Memory B cell (primary cell): ENCODE results near the gene MPRIP.
A peak's percentile ranks its signal among the peaks of the same experiment; 100 is the strongest.

Experiments used
- ATAC-seq: fragments of 150-1000 bp; cut with Tn5 transposase; 2 replicates; pipeline ENCODE4 v1.10.0; 2021; ENCODE audit warnings: low read depth, mild to moderate bottlenecking, moderate library complexity
- DNase-seq, 2 donors: peaks; one replicate each; pipeline ENCODE4 v3.0.0; 2022; ENCODE audit warnings: low spot score in 2 of 2
- H3K27ac Mint-ChIP-seq: one replicate; pipeline ENCODE4 v1.8.0; 2022; ENCODE audit warnings: mild to moderate bottlenecking, moderate library complexity, mixed read lengths
- H3K27me3 Mint-ChIP-seq: one replicate; pipeline ENCODE4 v1.8.0; 2022; ENCODE audit warnings: mixed read lengths
- H3K36me3 Mint-ChIP-seq: one replicate; pipeline ENCODE4 v1.8.0; 2022; ENCODE audit warnings: mild to moderate bottlenecking, mixed read lengths
- H3K4me1 Mint-ChIP-seq: one replicate; pipeline ENCODE4 v1.8.0; 2022; ENCODE audit warnings: mixed read lengths
- H3K4me3 Mint-ChIP-seq: one replicate; pipeline ENCODE4 v1.8.0; 2022; ENCODE audit warnings: mild to moderate bottlenecking, moderate library complexity, mixed read lengths
- H3K9me3 Mint-ChIP-seq: one replicate; pipeline ENCODE4 v1.8.0; 2022; ENCODE audit warnings: mixed read lengths

The MPRIP gene

DNA sequence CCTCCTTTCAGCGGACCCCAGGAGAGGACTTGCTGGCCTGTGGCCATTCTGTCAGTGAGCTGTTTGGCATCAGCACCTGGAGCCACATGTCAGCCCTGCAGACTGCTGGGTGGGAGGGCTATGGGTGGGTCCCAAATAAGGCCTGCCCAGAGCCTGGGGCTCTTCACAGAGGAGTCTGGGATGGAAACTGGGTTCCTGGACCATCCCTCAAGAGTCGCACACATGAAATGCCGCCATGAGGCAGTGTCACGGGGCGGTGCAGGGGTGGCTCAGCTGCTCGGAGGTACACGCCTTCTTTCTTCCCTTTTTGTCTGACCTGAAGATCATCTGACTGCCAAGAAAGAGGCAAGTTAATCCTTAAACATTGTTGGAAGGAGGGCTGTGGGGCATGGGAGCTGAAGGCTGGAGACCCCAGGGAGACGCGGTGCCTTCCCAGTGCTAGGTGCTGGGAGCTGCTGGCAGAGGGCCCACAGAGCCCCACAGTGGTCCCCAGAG, 14.8 kb downstream of the MPRIP start:
- Mint-ChIP-seq H3K36me3 (peaks cover 6% of the 10 kb centered on the region), H3K27ac (no peak overlapping the region), H3K4me1 (peaks cover 31% of the 10 kb centered on the region), H3K27me3 (no peaks in the 10 kb centered on the region), H3K4me3 (no peak overlapping the region), H3K9me3 (no peaks in the 10 kb centered on the region)
- ATAC-seq (no peak), DNase-seq (no peak)

DNA sequence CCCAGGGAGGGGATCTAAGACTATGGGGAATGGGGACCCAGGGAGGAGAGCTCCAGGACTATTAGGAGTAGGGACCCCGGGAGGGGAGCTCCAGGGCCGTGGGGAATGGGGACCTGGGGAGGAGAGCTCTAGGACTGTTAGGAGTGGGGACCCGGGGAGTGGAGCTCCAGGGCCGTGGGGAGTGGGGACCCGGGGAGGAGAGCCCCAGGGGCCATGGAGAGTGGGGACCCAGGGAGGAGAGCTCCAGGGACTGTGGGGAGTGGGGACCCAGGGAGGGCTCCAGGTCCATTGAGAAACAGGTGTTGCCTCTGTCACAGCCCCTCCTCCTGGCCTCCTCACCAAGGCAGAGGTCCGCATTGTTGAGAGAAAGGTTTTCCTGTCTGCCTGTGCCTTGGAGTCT, 16.0 kb downstream of the MPRIP start:
- peaks cover 6% of the 10 kb centered on the region for H3K36me3 Mint-ChIP-seq
- ATAC-seq = no peak
- H3K4me3 Mint-ChIP-seq = no peak overlapping the region
- no peaks in the 10 kb centered on the region for H3K9me3 Mint-ChIP-seq
- H3K27ac Mint-ChIP-seq = peak overlapping the region; percentile 85
- H3K27me3 Mint-ChIP-seq = no peaks in the 10 kb centered on the region
- H3K4me1 Mint-ChIP-seq = peaks cover 30% of the 10 kb centered on the region
- DNase-seq = no peak

DNA sequence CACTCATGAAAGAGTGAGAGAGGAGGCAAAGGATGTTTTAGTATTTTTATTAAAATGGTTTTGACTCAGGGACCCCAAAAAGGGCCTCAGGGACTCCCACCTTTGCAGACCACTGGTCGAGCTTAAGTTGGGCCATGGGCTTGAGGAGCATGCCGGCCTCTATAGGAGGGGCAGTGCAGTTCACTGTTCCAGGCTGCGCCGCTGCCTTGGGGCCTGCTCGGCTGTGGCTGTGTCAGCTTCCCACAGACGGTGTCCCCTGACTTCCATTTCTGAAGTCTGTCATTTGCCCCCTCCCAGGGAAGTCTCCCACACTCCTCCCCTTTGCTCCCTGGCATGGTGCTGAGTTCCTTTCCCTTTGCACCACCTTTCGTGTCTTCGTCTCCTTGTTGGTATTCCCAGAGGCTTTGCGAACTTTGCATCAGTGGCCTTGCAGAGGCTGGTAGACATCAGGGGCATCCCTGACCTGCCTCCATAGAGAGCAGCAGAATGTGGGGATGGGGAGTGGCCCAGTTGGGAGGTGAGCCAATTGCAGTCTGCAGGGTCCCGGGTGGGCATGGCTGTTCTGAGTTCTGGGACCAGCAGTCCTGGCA, 17.1 kb downstream of the MPRIP start:
- H3K4me1 Mint-ChIP-seq = peaks cover 33% of the 10 kb centered on the region
- no peaks in the 10 kb centered on the region for H3K27me3 Mint-ChIP-seq
- DNase-seq (no peak), ATAC-seq (no peak)
- H3K27ac Mint-ChIP-seq = no peak overlapping the region
- no peaks in the 10 kb centered on the region for H3K9me3 Mint-ChIP-seq
- H3K36me3 Mint-ChIP-seq = peaks cover 8% of the 10 kb centered on the region
- H3K4me3 Mint-ChIP-seq = no peak overlapping the region

DNA sequence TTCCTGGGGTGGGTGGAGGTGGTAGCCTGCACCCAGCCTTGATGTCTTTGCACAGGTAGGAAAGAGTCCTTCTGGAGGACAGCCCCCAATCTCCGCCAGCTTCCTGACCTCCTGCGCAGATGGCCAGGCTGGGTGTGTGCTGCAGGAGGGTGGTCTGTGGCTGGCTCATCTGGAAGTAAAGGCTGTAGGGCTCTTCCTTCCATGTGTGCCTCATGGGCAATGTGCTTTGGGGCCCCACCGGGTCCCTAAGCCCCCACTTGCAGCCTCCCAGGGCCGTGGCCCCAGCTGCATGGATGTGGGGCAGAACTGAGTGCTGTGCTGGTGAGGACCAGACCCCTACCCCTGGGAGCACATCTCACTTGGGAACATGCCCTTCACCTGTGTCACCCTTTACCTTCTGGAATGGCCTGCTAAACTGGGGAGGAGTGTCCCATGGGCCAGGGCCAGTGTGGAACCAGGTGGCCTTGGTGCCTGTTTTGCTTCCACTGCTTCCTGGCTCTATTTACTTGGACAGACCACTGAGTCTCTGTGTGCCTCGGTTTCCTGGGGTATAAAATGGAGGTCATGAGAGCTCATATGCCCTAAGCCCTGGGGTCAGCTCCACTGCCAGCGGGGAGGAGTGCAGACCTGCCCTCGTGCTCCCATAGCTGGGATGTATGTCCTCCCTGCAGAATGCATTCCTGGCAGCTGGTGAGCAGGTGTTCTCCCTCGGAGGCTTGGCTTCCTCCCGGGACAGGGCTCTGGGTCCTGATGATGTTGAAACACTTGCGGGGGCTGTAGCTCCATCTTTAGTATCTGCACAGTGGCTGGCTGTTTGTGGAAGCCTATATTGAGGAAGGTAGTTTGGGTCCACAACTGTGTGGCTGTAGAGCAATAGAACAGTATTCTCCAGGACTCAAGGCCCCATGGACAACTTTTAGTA, 18.0 kb downstream of the MPRIP start:
- Mint-ChIP-seq H3K4me1 (peaks cover 37% of the 10 kb centered on the region), H3K27ac (peak overlapping the region; percentile 25), H3K9me3 (no peaks in the 10 kb centered on the region), H3K36me3 (peaks cover 9% of the 10 kb centered on the region), H3K4me3 (no peak overlapping the region), H3K27me3 (no peaks in the 10 kb centered on the region)
- no peak for ATAC-seq
- DNase-seq = no peak

DNA sequence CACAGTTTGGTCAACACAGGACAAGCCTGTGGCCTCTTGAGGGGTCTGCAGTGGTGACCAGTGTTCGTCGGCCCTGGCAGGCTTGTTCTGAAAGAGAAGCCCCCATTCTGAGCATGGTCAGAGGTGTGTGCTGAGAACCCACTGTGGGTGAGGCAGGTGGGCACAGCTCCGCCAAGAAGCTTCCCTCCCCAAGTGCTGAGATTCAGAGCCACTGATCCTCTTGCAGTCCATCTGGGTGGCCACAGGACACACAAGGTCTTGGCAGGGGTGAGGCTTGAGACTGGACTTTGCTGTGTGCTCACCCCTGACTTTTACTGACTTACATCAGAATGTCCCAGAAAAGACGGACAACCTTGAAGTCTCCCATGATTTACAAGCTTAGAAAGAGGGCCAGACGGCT, 18.7 kb downstream of the MPRIP start:
- peaks cover 43% of the 10 kb centered on the region for H3K4me1 Mint-ChIP-seq
- H3K9me3 Mint-ChIP-seq = no peaks in the 10 kb centered on the region
- ATAC-seq (no peak), DNase-seq (no peak)
- H3K36me3 Mint-ChIP-seq = peaks cover 9% of the 10 kb centered on the region
- H3K4me3 Mint-ChIP-seq = no peak overlapping the region
- H3K27ac Mint-ChIP-seq = peak overlapping the region; percentile 25
- H3K27me3 Mint-ChIP-seq = no peaks in the 10 kb centered on the region

DNA sequence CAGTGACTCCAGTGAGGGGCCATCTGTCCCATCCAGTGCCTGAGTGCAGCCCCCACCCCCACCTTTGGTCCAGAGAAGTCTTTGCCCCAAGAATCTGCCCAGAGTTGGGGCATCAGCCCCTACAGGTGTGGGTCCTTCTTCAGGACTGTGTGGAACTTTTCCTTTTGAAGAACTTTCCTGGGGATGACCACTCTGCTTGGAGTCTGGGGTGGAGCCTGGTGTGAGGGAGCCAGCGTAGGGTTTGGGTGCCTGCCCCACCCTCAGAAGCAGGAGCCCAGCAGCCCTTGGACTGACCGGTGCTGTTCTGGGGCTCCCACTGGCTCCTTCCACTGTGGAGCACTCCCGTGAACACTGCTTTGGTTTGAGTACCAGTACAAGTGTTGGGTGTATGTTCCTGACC, 19.3 kb downstream of the MPRIP start:
- peaks cover 9% of the 10 kb centered on the region for H3K36me3 Mint-ChIP-seq
- peak overlapping the region; percentile 25 for H3K27ac Mint-ChIP-seq
- ATAC-seq = no peak
- peaks cover 42% of the 10 kb centered on the region for H3K4me1 Mint-ChIP-seq
- H3K27me3 Mint-ChIP-seq = no peaks in the 10 kb centered on the region
- no peak for DNase-seq
- H3K4me3 Mint-ChIP-seq = no peak overlapping the region
- H3K9me3 Mint-ChIP-seq = no peaks in the 10 kb centered on the region

DNA sequence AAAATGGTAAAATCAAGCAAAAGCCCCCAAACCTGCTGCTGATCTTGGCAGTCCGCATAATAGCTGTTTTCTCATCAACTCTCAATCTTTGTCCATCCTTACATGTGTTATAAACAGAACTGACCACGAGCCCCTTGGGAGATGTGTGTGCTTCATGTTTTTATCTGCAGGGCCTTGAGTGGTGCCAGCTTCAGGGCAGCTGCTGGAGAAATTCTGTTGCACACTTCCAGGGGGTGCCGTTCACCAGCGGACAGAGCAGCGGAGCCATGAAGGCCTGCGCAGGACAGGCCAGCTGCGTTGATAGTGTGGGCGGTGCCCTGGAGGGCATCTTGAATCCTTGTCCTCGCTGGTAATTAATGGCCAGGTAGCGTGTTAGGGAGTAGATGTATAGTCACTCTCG, 20.1 kb downstream of the MPRIP start:
- Mint-ChIP-seq H3K4me3 (no peak overlapping the region), H3K36me3 (peaks cover 9% of the 10 kb centered on the region), H3K27me3 (no peaks in the 10 kb centered on the region), H3K27ac (no peak overlapping the region), H3K9me3 (no peaks in the 10 kb centered on the region), H3K4me1 (peaks cover 45% of the 10 kb centered on the region)
- DNase-seq (no peak), ATAC-seq (no peak)

DNA sequence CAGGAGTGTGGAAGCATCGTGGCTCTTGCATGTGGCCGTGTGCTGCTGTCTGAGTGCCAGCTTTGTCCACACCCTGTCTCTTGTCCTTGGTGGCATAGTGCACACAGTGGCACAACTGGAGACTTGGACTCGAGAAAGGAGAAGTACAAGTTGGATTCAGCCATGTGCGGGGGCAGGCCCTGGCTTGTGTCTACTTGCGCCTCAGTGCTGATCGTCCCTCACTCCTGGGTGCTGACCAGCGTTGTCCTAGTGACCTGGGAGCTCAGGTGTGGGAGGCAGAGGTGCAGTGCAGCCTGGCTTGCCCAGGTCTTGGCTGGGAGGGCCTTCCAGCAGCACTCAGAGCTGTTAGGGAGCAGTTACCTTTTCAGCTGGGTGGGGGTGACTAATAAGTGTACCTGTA, 20.6 kb downstream of the MPRIP start:
- no peaks in the 10 kb centered on the region for H3K27me3 Mint-ChIP-seq
- no peak for ATAC-seq
- H3K36me3 Mint-ChIP-seq = peaks cover 8% of the 10 kb centered on the region
- H3K27ac Mint-ChIP-seq = peak overlapping the region; percentile 31
- H3K4me1 Mint-ChIP-seq = peaks cover 47% of the 10 kb centered on the region
- H3K4me3 Mint-ChIP-seq = no peak overlapping the region
- DNase-seq = no peak
- H3K9me3 Mint-ChIP-seq = no peaks in the 10 kb centered on the region

DNA sequence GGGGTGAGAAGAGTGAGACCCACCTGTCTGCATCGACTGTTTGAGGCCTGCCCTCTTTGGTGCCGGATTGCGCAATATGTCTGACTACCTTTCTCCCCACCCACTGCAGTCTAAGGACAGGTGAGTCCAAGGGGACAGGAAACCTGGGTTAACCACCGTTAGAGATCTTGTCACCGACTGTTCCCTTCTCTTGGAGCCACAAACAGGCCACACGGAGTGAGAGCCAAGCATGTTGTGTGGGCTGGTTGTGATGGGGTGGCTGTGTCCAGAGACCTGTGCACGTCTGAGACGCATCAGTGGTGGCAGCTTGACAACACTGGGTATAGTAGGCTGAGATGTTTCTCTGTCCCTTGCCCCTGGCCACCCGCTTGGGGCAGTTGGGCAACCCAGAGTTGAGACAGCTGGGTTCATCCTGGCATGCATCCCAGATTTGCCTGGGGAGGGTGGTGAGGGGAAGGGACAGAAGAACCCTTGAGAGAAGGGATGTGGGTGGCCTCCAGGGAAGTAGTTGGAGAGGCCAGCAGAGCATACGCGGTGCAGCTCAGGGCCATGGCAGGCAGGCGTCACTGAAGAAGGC, 21.4 kb downstream of the MPRIP start:
- no peak overlapping the region for H3K4me3 Mint-ChIP-seq
- H3K36me3 Mint-ChIP-seq = peaks cover 4% of the 10 kb centered on the region
- no peak for ATAC-seq
- H3K9me3 Mint-ChIP-seq = no peaks in the 10 kb centered on the region
- H3K27me3 Mint-ChIP-seq = no peaks in the 10 kb centered on the region
- H3K27ac Mint-ChIP-seq = peak overlapping the region; percentile 31
- peaks cover 49% of the 10 kb centered on the region for H3K4me1 Mint-ChIP-seq
- no peak for DNase-seq

DNA sequence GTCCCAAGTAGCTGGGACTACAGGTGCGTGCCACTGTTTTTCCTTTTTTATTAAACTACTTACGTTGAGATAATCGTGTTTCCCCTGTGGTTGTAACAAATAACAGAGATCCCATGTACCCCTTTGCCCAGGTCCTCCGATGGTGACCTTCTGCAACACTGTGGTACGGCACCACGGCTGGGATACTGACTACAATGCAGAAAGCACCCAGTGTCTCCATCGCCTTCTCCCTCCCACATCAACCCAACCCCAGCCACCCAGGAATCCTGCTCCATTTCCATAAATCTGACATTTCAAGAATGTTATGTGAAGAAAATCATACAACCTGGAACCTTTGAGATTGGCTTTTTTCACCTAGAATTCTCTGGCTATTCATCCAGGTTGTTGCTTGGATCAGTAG, 22.1 kb downstream of the MPRIP start:
- Mint-ChIP-seq H3K36me3 (peaks cover 4% of the 10 kb centered on the region), H3K27me3 (no peaks in the 10 kb centered on the region), H3K4me1 (peaks cover 49% of the 10 kb centered on the region), H3K27ac (peak overlapping the region; percentile 17), H3K4me3 (no peak overlapping the region), H3K9me3 (no peaks in the 10 kb centered on the region)
- no peak for ATAC-seq
- no peak for DNase-seq

DNA sequence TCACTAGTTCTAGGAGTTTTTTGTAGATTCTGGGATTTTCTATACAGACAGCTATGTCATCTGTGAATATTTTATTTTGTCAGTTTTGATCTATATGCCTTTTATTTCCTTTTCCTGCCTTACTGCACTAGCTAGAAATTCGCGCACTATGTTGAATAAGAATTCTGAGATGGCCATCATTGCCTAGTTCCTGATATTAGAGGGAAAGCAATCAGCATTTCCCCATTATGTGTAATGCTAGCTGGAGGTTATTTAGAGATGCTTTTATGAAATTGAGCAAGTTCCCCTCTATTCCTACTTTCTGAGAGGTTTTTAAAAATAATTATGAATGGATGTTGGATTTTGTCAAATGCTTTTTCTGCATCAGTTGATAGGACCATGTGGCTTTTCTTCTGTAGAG, 23.8 kb downstream of the MPRIP start:
- Mint-ChIP-seq H3K36me3 (peaks cover 18% of the 10 kb centered on the region), H3K27ac (peak overlapping the region; percentile 83), H3K4me1 (peaks cover 50% of the 10 kb centered on the region), H3K4me3 (no peak overlapping the region), H3K9me3 (peaks cover 4% of the 10 kb centered on the region), H3K27me3 (no peaks in the 10 kb centered on the region)
- ATAC-seq = no peak
- DNase-seq = no peak

DNA sequence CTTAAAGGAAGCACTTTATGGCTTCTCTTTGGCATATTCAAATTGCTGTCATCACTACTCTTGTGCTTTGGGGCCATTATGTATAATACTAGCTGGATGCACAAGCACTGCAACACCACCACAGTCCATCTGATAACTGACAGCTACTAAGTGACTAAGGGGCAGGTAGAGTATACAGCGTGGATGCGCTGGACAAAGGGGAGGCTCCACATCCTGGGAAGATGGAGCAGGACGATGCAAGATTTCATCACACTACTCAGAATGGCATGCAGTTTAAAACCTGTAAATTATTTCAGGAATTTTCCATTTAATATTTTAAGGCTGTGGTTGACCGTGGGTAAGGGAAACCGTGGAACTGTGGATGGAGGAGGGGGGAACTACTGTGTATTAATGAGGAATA, 25.0 kb downstream of the MPRIP start:
- H3K36me3 Mint-ChIP-seq = peaks cover 20% of the 10 kb centered on the region
- DNase-seq (no peak), ATAC-seq (no peak)
- peaks cover 47% of the 10 kb centered on the region for H3K4me1 Mint-ChIP-seq
- no peak overlapping the region for H3K4me3 Mint-ChIP-seq
- no peaks in the 10 kb centered on the region for H3K27me3 Mint-ChIP-seq
- peaks cover 4% of the 10 kb centered on the region for H3K9me3 Mint-ChIP-seq
- peak overlapping the region; percentile 75 for H3K27ac Mint-ChIP-seq

DNA sequence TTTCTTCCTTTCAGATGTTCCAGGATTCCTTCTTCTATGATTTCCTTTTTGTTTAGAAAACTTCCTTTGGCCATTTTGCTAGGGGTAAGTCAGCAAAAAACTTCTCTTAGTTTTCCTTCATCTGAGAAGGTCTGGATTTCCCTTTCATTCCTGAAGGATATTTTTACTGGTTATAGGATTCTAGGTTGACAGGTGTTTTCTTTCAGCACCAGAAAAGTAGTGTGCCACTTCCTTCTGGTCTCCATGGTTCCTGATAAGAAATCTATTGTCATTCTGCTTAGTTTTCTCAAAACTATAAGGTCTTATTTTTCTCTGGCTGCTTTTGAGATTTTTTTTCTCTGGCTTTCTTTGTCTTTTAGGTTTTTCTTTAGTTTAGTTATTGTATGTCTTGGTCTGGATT, 27.6 kb downstream of the MPRIP start:
- Mint-ChIP-seq H3K36me3 (peaks cover 25% of the 10 kb centered on the region), H3K27ac (peak overlapping the region; percentile 47), H3K4me3 (no peak overlapping the region), H3K9me3 (peaks cover 4% of the 10 kb centered on the region), H3K4me1 (peaks cover 45% of the 10 kb centered on the region), H3K27me3 (no peaks in the 10 kb centered on the region)
- ATAC-seq (no peak), DNase-seq (no peak)

DNA sequence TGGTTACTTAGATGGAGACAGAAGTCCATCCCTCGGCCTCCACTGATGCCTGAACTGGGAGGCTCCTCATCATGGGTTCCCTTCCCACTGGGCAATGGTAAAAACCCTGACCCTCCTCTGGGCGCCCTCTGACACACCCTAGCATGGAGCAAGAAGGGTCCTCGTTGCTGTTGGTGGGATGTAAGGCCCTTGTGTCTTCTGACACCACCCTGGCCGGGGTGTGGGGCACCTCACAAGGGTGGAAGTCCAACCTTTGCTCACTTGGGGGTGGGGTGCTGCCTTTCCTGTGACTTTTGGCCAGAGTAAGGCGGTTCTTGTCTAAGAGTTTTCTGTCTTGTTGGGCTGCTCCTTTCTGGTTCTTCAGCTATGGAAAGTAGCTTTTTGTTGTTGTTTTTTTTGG, 28.7 kb downstream of the MPRIP start:
- Mint-ChIP-seq H3K27me3 (no peaks in the 10 kb centered on the region), H3K27ac (no peak overlapping the region), H3K9me3 (peaks cover 4% of the 10 kb centered on the region), H3K36me3 (peaks cover 25% of the 10 kb centered on the region), H3K4me1 (peaks cover 39% of the 10 kb centered on the region), H3K4me3 (no peak overlapping the region)
- no peak for DNase-seq
- ATAC-seq = no peak
